ENCODE data around the gene RHOJ. TPM values are rescaled to one million over a fixed set of nuclear protein-coding genes. Genes with fewer than 3 reads are reported as not detected.
"Not testable (repeated sequence)": the region's sequence is repeated elsewhere in the genome, so short reads cannot be mapped to it uniquely, and the experiment has no call there.

RHOJ gene
- total RNA-seq, 1 experiment from 2014 or later = 0.40 TPM

- no peak for TF ChIP-seq CTCF (IDR thresholded peaks at IDR 0.05; ENCODE audit: unreplicated experiment)
- CTCF ChIA-PET = interaction anchor here (0.7 to 1.5 kb wide), 3 partner anchors 14 to 101 kb away, joined by 3 to 7 read pairs (median 4); no protein-coding TSS in a partner anchor
- DNase-seq = no peak
- Mint-ChIP-seq H3K4me1 (ENCODE audit: low read depth, unreplicated experiment) (no peaks in the 10 kb centered on the region), H3K27ac (ENCODE audit: unreplicated experiment) (no peak overlapping the region), H3K36me3 (ENCODE audit: insufficient read depth, unreplicated experiment) (no peaks in the 10 kb centered on the region), H3K4me3 (ENCODE audit: low read depth, unreplicated experiment) (no peak overlapping the region), H3K27me3 (ENCODE audit: unreplicated experiment) (no peaks in the 10 kb centered on the region), H3K9me3 (ENCODE audit: low read depth, unreplicated experiment) (no peaks in the 10 kb centered on the region)
- no TSS peak for BruUV-seq (replicated peaks)
- intact Hi-C loops (cut with micrococcal nuclease; ENCODE audit: unreplicated experiment) = loop anchor here (1.0 to 5.0 kb wide), 4 partner anchors 102 to 1113 kb away; no protein-coding TSS in a partner anchor
Observed at GRCh38 chr14:63276016-63276415, 71.8 kb downstream of the RHOJ start.

GRCh38 chr14:63276492-63277342 is 72.5 kb downstream of the RHOJ start:
- peak; percentile 49 for TF ChIP-seq CTCF (IDR thresholded peaks at IDR 0.05; ENCODE audit: unreplicated experiment)
- H3K27ac Mint-ChIP-seq (ENCODE audit: unreplicated experiment) = no peak overlapping the region
- no peaks in the 10 kb centered on the region for H3K27me3 Mint-ChIP-seq (ENCODE audit: unreplicated experiment)
- H3K36me3 Mint-ChIP-seq (ENCODE audit: insufficient read depth, unreplicated experiment) = no peaks in the 10 kb centered on the region
- DNase-seq = peak; percentile 12
- no peaks in the 10 kb centered on the region for H3K9me3 Mint-ChIP-seq (ENCODE audit: low read depth, unreplicated experiment)
- BruUV-seq (replicated peaks) = no TSS peak
- CTCF ChIA-PET = interaction anchor here (0.7 to 1.5 kb wide), 4 partner anchors 15 to 102 kb away, joined by 3 to 7 read pairs (median 4); partner anchors contain the start of gene RHOJ
- no peaks in the 10 kb centered on the region for H3K4me1 Mint-ChIP-seq (ENCODE audit: low read depth, unreplicated experiment)
- no peak overlapping the region for H3K4me3 Mint-ChIP-seq (ENCODE audit: low read depth, unreplicated experiment)
- intact Hi-C loops (cut with micrococcal nuclease; ENCODE audit: unreplicated experiment) = loop anchor here (1.0 to 5.0 kb wide), 4 partner anchors 102 to 1113 kb away; no protein-coding TSS in a partner anchor

GRCh38 chr14:63277591-63278183 is 73.4 kb downstream of the RHOJ start:
- BruUV-seq (replicated peaks) = no TSS peak
- no peaks in the 10 kb centered on the region for H3K36me3 Mint-ChIP-seq (ENCODE audit: insufficient read depth, unreplicated experiment)
- CTCF ChIA-PET = interaction anchor here (0.6 to 1.4 kb wide), 2 partner anchors 74 to 365 kb away, joined by 3 to 6 read pairs; partner anchors contain the start of gene RHOJ
- H3K4me1 Mint-ChIP-seq (ENCODE audit: low read depth, unreplicated experiment) = no peaks in the 10 kb centered on the region
- no peaks in the 10 kb centered on the region for H3K27me3 Mint-ChIP-seq (ENCODE audit: unreplicated experiment)
- H3K4me3 Mint-ChIP-seq (ENCODE audit: low read depth, unreplicated experiment) = no peak overlapping the region
- intact Hi-C loops (cut with micrococcal nuclease; ENCODE audit: unreplicated experiment) = loop anchor here (5.0 kb wide), 1 partner anchor 235 kb away; no protein-coding TSS in a partner anchor
- H3K9me3 Mint-ChIP-seq (ENCODE audit: low read depth, unreplicated experiment) = no peaks in the 10 kb centered on the region
- no peak overlapping the region for H3K27ac Mint-ChIP-seq (ENCODE audit: unreplicated experiment)
- DNase-seq = no peak
- no peak for TF ChIP-seq CTCF (IDR thresholded peaks at IDR 0.05; ENCODE audit: unreplicated experiment)

GRCh38 chr14:63279933-63280332 is 75.7 kb downstream of the RHOJ start:
- CTCF ChIA-PET = interaction anchor here (0.6 to 1.0 kb wide), 2 partner anchors 24 to 105 kb away, joined by 3 to 4 read pairs; no protein-coding TSS in a partner anchor
- not testable (repeated sequence) for BruUV-seq (replicated peaks)

More at GRCh38 chr14:63279933-63280332, 75.7 kb downstream of the RHOJ start:
- intact Hi-C loops (cut with micrococcal nuclease; ENCODE audit: unreplicated experiment) = loop anchor here (5.0 kb wide), 1 partner anchor 238 kb away; no protein-coding TSS in a partner anchor
- H3K9me3 Mint-ChIP-seq (ENCODE audit: low read depth, unreplicated experiment); H3K27me3 Mint-ChIP-seq (ENCODE audit: unreplicated experiment); H3K4me1 Mint-ChIP-seq (ENCODE audit: low read depth, unreplicated experiment); H3K36me3 Mint-ChIP-seq (ENCODE audit: insufficient read depth, unreplicated experiment); H3K27ac Mint-ChIP-seq (ENCODE audit: unreplicated experiment); H3K4me3 Mint-ChIP-seq (ENCODE audit: low read depth, unreplicated experiment); DNase-seq: not testable (repeated sequence)
